K562 (cell line): ENCODE data around the gene OR10G7. TPM values are rescaled to one million over a fixed set of nuclear protein-coding genes. Genes with fewer than 3 reads are reported as not detected.

Experiments used
- ADNP ChIP-seq: fragments of 200-800 bp; sonication (Bioruptor generic); IDR thresholded peaks from 2 replicates; pipeline ENCODE4 v1.6.1; 2016; ENCODE audit warnings: missing genetic modification characterization, missing compliant biosample characterization
- ARID1B ChIP-seq: fragments of 450-650 bp; IDR thresholded peaks from 2 replicates; pipeline ENCODE4 v1.6.1; 2016; ENCODE audit warnings: antibody characterized with exemption, mild to moderate bottlenecking, inconsistent platforms
- ARID3A ChIP-seq: IDR thresholded peaks from 2 replicates; pipeline ENCODE4 v1.6.1; 2012; ENCODE audit warnings: low read depth, low read length, improper control_type of control experiment, borderline replicate concordance
- BRD4 ChIP-seq: fragments of 200-600 bp; sonication (generic); IDR thresholded peaks from 2 replicates; pipeline ENCODE4 v1.6.1; 2017; ENCODE audit warnings: inconsistent platforms
- COPS2 ChIP-seq: fragments of 450-650 bp; conservative IDR thresholded peaks from 2 replicates; pipeline ENCODE4 v1.6.1; 2016; ENCODE audit warnings: mild to moderate bottlenecking, moderate library complexity
- FOXJ2 ChIP-seq: fragments of 200-800 bp; sonication (Bioruptor generic); IDR thresholded peaks from 2 replicates; pipeline ENCODE4 v1.6.1; 2016; ENCODE audit warnings: missing genetic modification characterization, missing compliant biosample characterization
- KHSRP ChIP-seq: fragments of 450-650 bp; IDR thresholded peaks from 2 replicates; pipeline ENCODE4 v1.6.1; 2017
- MCM7 ChIP-seq, 2 experiments: fragments of 450-650 bp; IDR thresholded peaks; 2 replicates each; pipeline ENCODE4 v1.6.1; 2016 to 2018
- MLLT1 ChIP-seq, 2 experiments: fragments of 450-650 bp; IDR thresholded peaks; 2 replicates each; pipeline ENCODE4 v1.6.1; 2016
- MTA3 ChIP-seq: fragments of 450-650 bp; formaldehyde crosslinking; IDR thresholded peaks from 2 replicates; pipeline ENCODE4 v1.6.1; 2017; ENCODE audit warnings: mild to moderate bottlenecking, borderline replicate concordance
- NFRKB ChIP-seq: fragments of 450-650 bp; IDR thresholded peaks from 2 replicates; pipeline ENCODE4 v1.6.1; 2016; ENCODE audit warnings: low read depth
- NONO ChIP-seq, 2 experiments: fragments of 200-400 bp in 1 of 2; fragments of 450-650 bp in 1 of 2; formaldehyde crosslinking in 1 of 2; IDR thresholded peaks; 2 replicates each; pipeline ENCODE4 v1.6.1; 2017; ENCODE audit warnings: low read depth in 2 of 2, mild to moderate bottlenecking in 2 of 2, moderate library complexity in 2 of 2, low read length in 1 of 2
- POLR2AphosphoS2 ChIP-seq: IDR thresholded peaks from 2 replicates; pipeline ENCODE4 v1.6.1; 2012; ENCODE audit warnings: low read length, improper control_type of control experiment
- VEZF1 ChIP-seq: fragments of 200-800 bp; sonication (Bioruptor generic); IDR thresholded peaks from 2 replicates; pipeline ENCODE4 v1.6.1; 2017; ENCODE audit warnings: missing genetic modification characterization, missing compliant biosample characterization
- ZNF586 ChIP-seq: fragments of 450-650 bp; formaldehyde crosslinking; conservative IDR thresholded peaks from 2 replicates; pipeline ENCODE4 v1.4.0; 2020; ENCODE audit warnings: mild to moderate bottlenecking, moderate library complexity
- ZNF639 ChIP-seq, 2 experiments: fragments of 200-800 bp in 1 of 2; sonication (Bioruptor generic) in 1 of 2; sonication (generic) in 1 of 2; formaldehyde crosslinking in 1 of 2; IDR thresholded peaks in 1 of 2; conservative IDR thresholded peaks in 1 of 2; 2 replicates each; pipeline versions ENCODE4 v1.5.0 to v1.6.1; 2016 to 2020; ENCODE audit warnings: missing compliant biosample characterization in 1 of 2, missing genetic modification characterization in 1 of 2, missing genetic modification reagents in 1 of 2
- polyA plus RNA-seq, 8 experiments: library from polyadenylated mRNA; depleted of rRNA in 4 of 8; stranded (reverse) in 5 of 8; unstranded in 3 of 8; fragments of >200 nt; fragmentation: Nextera tagmentation in 2 of 8; fragmentation: Illumina TruSeq in 1 of 8; extraction: Ambion mirVana in 2 of 8; extraction: Trizol in 1 of 8; gene quantifications; 2 replicates each; pipeline versions ENCODE4 v1.2.1 to v1.2.3, GENCODE V29; 2011 to 2014; ENCODE audit warnings: inconsistent platforms in 1 of 8, missing spikeins in 1 of 8
- total RNA-seq, 7 experiments: library from RNA; depleted of rRNA in 6 of 7; stranded (reverse); fragments of >200 nt in 6 of 7; fragmentation: Illumina TruSeq in 2 of 7; extraction: Trizol in 2 of 7; gene quantifications; 2 replicates each; pipeline versions ENCODE4 v1.2.1 to v1.2.3, GENCODE V29; 2011 to 2021; ENCODE audit warnings: low replicate concordance in 1 of 7

OR10G7 gene
- total and polyA plus RNA-seq, 9 of the 15 experiments (the other 6 are each of a cell fraction or from before 2014, with no cell fraction given): not detected

GRCh38 chr11:124079631-124080326 lies 38.7 kb upstream of the OR10G7 start (continued):
- TF ChIP-seq MLLT1 (IDR thresholded peaks at IDR 0.05) (peak; percentile 19 to 60; a peak in 2 of 4 replicates), ZNF586 (CRISPR knock-in tag) (0 out of 2 replicates have a peak, but pooled peaks have one; percentile 57), MCM7 (IDR thresholded peaks at IDR 0.05) (no peak), FOXJ2 (peak; percentile 93), NONO (IDR thresholded peaks at IDR 0.05; ENCODE audit: low read depth in 2 of 2, low read length in 1 of 2) (0 out of 4 replicates have a peak, but pooled peaks of 1 of the 2 experiments have one; percentile 27), MTA3 (0 out of 2 replicates have a peak, but pooled peaks have one; percentile 60), BRD4 (no peak), COPS2 (no peak), VEZF1 (CRISPR knock-in tag) (peak; percentile 59; the same call in 1 of the 2 replicates), NFRKB (peak; percentile 64; the same call in 1 of the 2 replicates), ZNF639 (CRISPR knock-in tag; conservative IDR thresholded peaks at IDR 0.05 in 1 of 2, IDR thresholded peaks at IDR 0.05 in 1 of 2) (peak in 1 of 2 experiments; percentile 77; a peak in 2 of 4 replicates), KHSRP (peak; percentile 66; the same call in 1 of the 2 replicates), POLR2AphosphoS2 (no peak), ARID3A (peak; percentile 95), ARID1B (peak; percentile 99), ADNP (peak; percentile 85)
